UCSD-AML1 (cell line): ENCODE measurements around the gene PORCN.
A peak's percentile ranks its signal among the peaks of the same experiment; 100 is the strongest.

Experiments
- DNase-seq: peaks from one replicate; lab custom pipeline; 2025; ENCODE audit not compliant: unreplicated experiment; lab: John Stamatoyannopoulos, UW

The PORCN gene

GRCh38 chrX:48475774-48476577, 32.8 kb upstream of the PORCN start, which contains the start of gene FTSJ1:
FTSJ1 (plus strand) TSS chrX:48476199; CDS start chrX:48478048, 1,849 bp downstream.
- DNase-seq = peak; percentile 89

- no peak for DNase-seq
Measured at GRCh38 chrX:48476919-48477318, 31.9 kb upstream of the PORCN start.

- DNase-seq = no peak
Measured at GRCh38 chrX:48477960-48478755, 30.6 kb upstream of the PORCN start.

DNA sequence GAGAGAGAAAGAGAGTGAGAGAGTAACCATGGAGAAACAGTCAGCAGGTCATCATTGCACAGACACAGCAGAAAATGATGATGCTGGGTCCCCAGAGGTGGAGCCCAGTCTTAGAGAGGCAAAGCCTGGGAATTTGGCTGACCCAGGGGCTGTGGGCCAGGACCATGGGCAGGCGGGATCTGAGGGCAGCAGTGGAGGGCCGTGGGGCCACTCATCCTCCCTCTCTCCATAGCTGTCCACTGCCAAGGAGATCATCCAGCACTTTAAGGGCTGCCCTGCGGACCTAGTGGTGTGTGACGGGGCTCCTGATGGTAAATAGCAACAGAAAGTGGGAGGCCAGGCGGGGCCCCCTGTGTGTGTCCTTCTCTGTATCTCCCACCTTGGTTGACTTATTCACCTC, 30.0 kb upstream of the PORCN start:
- no peak for DNase-seq

DNA sequence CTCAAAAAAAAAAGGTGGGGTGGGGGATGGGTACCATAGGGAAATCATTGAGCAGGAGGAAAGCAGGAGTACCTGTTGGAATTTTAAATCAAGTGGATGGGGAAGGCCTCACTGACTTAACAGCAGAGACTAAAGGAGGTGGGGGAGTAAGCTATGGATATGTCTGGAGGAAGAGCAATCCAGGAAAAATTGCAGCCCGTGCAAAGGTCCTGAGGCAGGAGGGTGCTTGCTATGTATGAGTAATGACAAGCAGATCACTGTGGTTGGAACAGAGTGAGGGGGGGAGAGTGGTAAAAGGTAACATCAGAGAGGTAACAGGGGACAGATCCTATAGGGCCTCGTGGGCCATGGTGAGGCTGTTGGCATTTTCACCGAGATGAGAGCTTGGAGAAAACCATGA, 28.6 kb upstream of the PORCN start:
- DNase-seq = no peak

DNA sequence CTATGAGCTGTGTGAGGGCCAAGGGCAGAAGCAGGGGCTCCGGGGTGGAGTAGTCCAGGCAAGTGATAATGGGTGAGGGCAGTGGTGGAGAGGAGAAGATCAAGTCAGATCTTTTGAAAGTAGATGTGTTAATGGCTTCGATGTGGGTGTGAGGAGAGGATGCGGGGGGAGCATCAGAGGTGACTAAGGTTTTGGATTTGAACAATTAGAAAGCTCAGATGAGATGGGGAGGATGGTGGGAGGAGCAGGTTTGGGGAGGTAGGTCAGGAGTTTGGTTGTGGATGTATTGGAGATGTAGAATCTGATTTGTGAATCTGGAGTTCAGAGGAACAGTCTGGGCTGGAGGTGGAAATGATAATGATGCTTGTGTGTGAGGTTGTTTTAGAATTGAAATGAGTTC, 28.2 kb upstream of the PORCN start:
- DNase-seq = no peak

- DNase-seq = no peak
Measured at GRCh38 chrX:48482526-48482925, 26.3 kb upstream of the PORCN start.

DNA sequence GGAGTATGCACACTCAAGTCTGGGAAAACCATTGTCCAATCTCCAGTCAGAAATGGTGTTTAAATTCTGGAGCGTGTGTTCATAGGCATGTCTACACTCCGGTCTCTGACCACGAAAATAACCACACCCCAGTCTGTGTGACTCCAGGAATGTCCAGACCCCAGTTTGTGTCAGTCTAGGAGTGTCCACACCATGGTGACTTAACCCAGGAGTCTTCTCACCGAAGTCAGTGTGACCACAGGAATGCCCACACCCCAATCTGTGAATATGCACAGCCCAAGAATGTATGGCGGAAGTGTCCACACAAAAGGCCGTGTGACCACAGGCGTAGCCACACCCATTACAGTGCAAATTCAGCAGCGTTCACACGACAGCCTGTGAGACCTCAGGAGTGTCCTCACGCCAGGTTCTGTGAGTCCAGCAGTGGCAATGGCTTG, 21.4 kb upstream of the PORCN start:
- no peak for DNase-seq

DNA sequence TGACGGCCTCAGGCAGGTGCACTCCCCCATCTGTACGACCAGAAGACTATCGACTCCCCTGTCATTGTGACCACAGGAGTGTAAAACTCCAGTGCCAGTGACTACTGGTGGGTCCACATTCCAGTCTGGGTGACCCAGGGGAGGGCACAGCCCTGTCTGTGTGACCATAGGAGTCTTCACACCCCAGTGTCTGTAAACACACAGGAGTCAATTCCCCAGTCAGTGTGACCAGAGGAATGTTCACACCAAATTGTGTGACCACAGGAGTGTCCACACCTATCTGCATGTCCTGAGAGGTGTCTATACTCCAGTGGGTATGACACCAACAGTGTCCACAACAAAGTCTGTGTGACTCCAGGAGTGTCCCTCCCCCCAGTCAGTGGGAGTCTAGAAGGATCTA, 20.8 kb upstream of the PORCN start:
- no peak for DNase-seq

DNA sequence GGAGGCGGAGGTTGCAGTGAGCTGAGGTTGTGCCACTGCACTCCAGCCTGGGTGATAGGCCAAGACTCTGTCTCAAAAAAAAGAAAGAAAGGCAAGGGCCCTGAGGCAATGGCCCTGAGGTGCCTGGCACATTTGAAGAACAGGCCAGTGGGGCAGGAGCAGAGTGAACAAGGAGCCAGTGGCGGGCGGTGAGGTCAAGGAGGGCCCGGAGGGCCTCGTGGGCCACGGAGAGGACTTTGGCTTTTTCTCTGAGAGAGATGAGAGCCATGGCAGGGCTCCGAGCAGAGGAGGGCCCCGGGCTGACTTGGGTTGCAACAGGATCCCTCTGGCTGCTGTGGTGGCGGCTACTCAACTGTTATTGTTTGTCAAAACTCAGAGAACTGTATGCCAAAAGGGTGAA, 19.5 kb upstream of the PORCN start:
- no peak for DNase-seq

GRCh38 chrX:48489892-48490291, 18.9 kb upstream of the PORCN start:
- no peak for DNase-seq

DNA sequence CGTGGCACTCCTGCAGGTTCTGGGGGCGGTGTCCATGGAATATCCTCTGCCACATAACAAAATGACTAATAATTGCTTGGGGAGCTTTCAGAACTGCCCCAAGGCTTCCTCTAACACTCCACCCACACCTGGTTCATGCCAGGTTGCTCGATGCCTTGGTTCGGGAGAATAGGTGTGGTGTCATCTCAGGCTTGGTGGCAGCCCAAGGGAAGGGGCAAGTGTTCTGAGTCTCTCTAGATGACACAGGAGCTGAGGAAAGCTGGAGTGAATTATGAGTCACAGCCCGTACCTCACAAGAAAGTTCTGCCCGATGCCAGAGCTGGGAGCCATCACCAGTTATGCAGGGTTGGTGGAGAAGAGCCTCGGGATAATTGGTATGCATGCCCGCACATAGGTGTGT, 18.1 kb upstream of the PORCN start:
- DNase-seq = no peak

DNA sequence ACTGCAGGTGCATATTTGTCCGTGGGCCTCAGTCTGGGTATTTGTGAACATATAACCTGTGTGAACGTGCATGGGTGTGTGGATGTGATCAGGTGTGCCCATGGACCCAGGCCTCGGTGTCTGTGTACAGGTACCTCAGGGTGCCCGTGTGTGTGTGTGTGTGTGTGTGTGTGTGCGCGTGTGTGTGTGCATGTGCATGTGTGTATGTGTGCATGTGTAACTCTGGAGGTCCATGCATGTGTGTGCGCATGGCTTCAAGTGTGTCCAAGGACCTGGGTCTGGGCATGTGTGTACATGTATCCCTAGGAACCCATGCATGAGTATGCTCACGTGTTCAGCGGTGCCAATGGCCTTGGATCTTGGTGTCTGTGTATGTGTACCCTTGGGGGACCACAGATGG, 17.0 kb upstream of the PORCN start:
- no peak for DNase-seq

DNA sequence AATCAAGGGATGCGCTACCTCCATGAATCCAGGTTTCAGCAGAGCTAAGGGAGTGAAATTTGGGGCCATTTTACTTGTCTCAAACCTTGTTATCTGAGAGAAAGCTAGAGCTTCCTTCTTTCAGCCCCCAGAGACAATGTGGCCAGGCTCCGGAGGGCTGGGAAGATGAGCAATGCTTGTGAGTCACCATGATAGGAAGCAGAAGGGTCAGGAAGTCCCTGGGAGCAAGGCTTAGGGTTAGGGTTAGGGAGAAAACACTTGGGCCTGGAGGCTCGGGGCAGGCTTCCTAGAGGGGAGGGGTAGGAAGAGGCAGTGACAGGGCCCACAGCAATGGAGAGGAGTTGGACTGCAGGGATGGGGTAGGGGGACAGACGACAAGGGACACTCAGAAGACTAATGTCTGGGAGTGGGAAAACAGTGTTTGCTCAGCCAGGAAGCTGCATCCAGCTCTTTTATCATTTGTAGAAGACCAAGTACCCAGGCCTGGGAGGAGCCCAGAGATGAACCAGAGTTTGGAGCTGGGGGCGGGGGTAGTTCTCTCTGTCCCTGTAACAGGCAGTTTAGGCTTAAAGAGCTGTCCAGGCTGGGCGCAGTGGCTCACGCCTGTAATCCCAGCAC, 16.4 kb upstream of the PORCN start:
- peak; percentile 26 for DNase-seq

- DNase-seq = no peak
Measured at GRCh38 chrX:48493890-48494364, 14.9 kb upstream of the PORCN start.

GRCh38 chrX:48496660-48497059, 12.1 kb upstream of the PORCN start:
- no peak for DNase-seq

GRCh38 chrX:48497871-48498270, 10.9 kb upstream of the PORCN start:
- DNase-seq = no peak

DNA sequence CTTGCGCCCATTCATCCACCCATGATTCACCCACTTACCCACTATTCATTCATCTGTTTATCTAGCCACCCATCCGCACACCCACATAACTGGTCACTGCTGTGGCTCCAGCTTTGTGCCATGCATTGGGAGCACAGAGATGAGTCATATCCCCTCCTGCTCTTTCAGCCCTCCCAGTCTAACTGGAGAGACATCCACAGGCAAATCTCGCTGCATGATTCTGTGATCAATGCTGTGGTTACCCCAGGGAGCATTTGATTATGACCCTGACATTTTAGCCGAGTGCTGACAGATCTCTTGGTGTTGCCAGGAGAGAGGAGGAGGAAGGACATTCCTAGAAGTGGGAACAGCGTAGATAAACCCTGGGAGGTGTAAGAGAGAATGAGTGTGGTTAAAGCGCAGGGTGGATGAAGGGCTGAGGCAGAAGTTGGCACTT, 10.4 kb upstream of the PORCN start:
- DNase-seq = no peak

DNA sequence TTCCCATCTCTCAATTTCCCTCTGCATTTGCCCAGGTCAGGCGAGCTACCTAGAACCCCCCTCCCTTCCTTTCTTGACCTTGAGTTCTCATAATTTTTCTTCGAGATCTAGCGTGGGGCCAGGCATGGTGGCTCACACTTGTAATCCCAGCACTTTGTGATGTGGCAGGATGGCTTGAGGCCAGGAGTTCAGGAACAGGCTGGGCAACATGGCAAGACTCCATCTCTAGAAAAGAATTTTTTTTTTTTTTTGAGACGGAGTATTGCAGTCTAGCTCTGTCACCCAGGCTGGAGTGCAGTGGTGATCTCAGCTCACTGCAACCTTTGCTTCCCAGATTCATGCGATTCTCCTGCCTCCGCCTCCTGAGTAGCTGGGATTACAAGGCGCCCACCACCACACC, 4.5 kb upstream of the PORCN start:
- no peak for DNase-seq

DNA sequence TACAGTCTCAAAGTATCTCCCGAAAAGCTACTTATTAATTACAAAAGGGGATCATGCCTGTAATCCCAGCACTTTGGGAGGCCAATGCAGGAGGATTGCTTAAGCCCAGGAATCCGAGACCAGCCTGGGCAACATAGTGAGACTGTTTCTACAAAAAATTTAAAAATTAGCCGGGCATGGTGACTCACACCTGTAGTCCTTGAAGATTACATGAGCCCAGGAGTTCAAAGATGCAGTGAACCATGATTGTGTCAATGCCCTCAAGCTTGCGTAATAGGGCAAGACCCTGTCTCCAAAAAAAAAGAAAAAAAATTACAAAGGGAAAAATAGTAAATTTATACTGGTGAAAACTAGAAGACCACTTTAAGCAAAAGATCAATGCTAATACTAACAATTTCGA, 3.3 kb upstream of the PORCN start:
- no peak for DNase-seq

DNA sequence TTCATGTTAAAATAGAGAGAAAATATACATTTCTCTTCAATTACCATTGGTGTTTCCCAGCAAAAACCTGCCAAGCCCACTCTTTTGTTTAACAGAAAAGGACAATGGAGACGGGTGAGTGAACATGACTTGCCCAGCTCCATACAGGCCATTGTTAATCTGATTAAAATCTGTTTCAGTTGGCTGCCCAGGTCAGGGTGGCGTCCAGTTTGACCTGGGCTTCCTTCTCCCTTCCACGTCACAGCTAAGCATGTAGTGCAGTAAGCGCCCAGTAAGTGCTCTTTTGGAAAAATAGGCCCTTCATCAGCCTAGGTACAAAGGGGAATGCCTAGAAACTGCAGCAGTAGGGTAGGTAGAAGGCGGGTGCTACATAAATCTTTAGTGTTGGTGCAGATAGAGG, 1.5 kb upstream of the PORCN start:
- no peak for DNase-seq

GRCh38 chrX:48509245-48509590, 426 bp downstream of the PORCN start:
- DNase-seq = no peak
